Stomach (tissue), 4 donors: Measurements from ENCODE around the gene LSG1.

Source experiments
- EP300 ChIP-seq: sonication (generic); formaldehyde crosslinking; IDR thresholded peaks from one replicate; pipeline ENCODE4 v1.6.1; 2017; ENCODE audit warnings: antibody characterized with exemption
- POLR2A ChIP-seq, 4 donors: fragments of 450-650 bp; IDR thresholded peaks; one replicate each; pipeline ENCODE4 v1.6.1; 2016; ENCODE audit warnings: antibody characterized with exemption in 4 of 4, control low read depth in 2 of 4, mild to moderate bottlenecking in 1 of 4, moderate library complexity in 1 of 4
- TF ChIP-seq, protein P1 (sequence below), 7 experiments: fragments of 450-650 bp in 4 of 7; fragments of 200-600 bp in 3 of 7; sonication (generic) in 3 of 7; IDR thresholded peaks; one replicate each; pipeline ENCODE4 v1.5.1; 2016 to 2019; ENCODE audit warnings: antibody characterized with exemption in 7 of 7, control low read depth in 2 of 7, mild to moderate bottlenecking in 1 of 7

DNA sequence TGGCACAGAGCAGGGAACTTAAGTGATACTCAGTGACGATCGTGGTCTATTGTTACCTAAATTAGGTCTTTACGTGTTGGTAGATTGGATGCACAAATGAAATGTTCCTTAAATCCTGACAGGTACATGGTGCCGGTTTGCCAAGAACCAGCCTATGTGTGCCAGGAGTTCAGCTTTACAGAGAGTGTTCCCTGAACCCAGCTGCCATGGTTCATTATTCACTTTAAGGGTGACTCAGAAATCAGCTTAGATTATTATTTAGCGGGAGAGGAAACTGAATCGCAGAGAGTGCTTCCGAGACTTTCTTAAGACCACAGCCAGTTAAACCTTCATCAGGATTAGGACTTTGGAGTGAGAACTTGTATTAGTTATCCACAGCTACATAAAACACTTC lies 35.2 kb upstream of the LSG1 start:
- TF ChIP-seq POLR2A (IDR thresholded peaks at IDR 0.05) = no peak
- TF ChIP-seq, protein P1, sequence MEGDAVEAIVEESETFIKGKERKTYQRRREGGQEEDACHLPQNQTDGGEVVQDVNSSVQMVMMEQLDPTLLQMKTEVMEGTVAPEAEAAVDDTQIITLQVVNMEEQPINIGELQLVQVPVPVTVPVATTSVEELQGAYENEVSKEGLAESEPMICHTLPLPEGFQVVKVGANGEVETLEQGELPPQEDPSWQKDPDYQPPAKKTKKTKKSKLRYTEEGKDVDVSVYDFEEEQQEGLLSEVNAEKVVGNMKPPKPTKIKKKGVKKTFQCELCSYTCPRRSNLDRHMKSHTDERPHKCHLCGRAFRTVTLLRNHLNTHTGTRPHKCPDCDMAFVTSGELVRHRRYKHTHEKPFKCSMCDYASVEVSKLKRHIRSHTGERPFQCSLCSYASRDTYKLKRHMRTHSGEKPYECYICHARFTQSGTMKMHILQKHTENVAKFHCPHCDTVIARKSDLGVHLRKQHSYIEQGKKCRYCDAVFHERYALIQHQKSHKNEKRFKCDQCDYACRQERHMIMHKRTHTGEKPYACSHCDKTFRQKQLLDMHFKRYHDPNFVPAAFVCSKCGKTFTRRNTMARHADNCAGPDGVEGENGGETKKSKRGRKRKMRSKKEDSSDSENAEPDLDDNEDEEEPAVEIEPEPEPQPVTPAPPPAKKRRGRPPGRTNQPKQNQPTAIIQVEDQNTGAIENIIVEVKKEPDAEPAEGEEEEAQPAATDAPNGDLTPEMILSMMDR (IDR thresholded peaks at IDR 0.05) = no peak
- no peak for TF ChIP-seq EP300
